ENCODE data around the gene ZDHHC8.

- TF ChIP-seq CTCF (IDR thresholded peaks at IDR 0.05; ENCODE audit: borderline replicate concordance, extremely low read depth, low read length, poor library complexity, severe bottlenecking) = no peak
- TF ChIP-seq EZH2 (IDR thresholded peaks at IDR 0.05; ENCODE audit: borderline replicate concordance, low read depth, low read length, severe bottlenecking) = no peak
Observed at GRCh38 chr22:20178915-20179227, 47.3 kb downstream of the ZDHHC8 start.
